Measurements from ENCODE around the gene ABCD3. TPM values are rescaled to one million over a fixed set of nuclear protein-coding genes. Genes with fewer than 3 reads are reported as not detected.

ABCD3 gene
- total RNA-seq, 1 donor from 2014 or later: 25.8 TPM

- Histone ChIP-seq H3K36me3 (ENCODE audit: control insufficient read depth, insufficient read depth, low read length) (no peaks in the 10 kb centered on the region), H3K4me3 (ENCODE audit: low read depth, low read length) (no peak overlapping the region), H3K27me3 (ENCODE audit: control insufficient read depth, insufficient read depth, low read length) (no peaks in the 10 kb centered on the region)
- no peak for TF ChIP-seq CTCF (IDR thresholded peaks at IDR 0.05; ENCODE audit: insufficient read depth, low read length, poor library complexity, severe bottlenecking)
- DNase-seq (ENCODE audit: low read depth): no peak
These were observed 132.6 kb downstream of the ABCD3 start for GRCh38 chr1:94550800-94551241.

- H3K4me3 ChIP-seq (ENCODE audit: low read depth, low read length): no peak overlapping the region
- H3K36me3 ChIP-seq (ENCODE audit: control insufficient read depth, insufficient read depth, low read length): no peaks in the 10 kb centered on the region
- no peaks in the 10 kb centered on the region for H3K27me3 ChIP-seq (ENCODE audit: control insufficient read depth, insufficient read depth, low read length)
- TF ChIP-seq CTCF (IDR thresholded peaks at IDR 0.05; ENCODE audit: insufficient read depth, low read length, poor library complexity, severe bottlenecking): no peak
- no peak for DNase-seq (ENCODE audit: low read depth)
These were observed 133.3 kb downstream of the ABCD3 start for GRCh38 chr1:94551449-94551848.

GRCh38 chr1:94552071-94552586, 133.9 kb downstream of the ABCD3 start:
- TF ChIP-seq CTCF (IDR thresholded peaks at IDR 0.05; ENCODE audit: insufficient read depth, low read length, poor library complexity, severe bottlenecking): no peak
- no peaks in the 10 kb centered on the region for H3K27me3 ChIP-seq (ENCODE audit: control insufficient read depth, insufficient read depth, low read length)
- DNase-seq (ENCODE audit: low read depth): no peak
- no peaks in the 10 kb centered on the region for H3K36me3 ChIP-seq (ENCODE audit: control insufficient read depth, insufficient read depth, low read length)
- no peak overlapping the region for H3K4me3 ChIP-seq (ENCODE audit: low read depth, low read length)

GRCh38 chr1:94553323-94553730, 135.1 kb downstream of the ABCD3 start:
- no peaks in the 10 kb centered on the region for H3K27me3 ChIP-seq (ENCODE audit: control insufficient read depth, insufficient read depth, low read length)
- H3K4me3 ChIP-seq (ENCODE audit: low read depth, low read length): no peak overlapping the region
- H3K36me3 ChIP-seq (ENCODE audit: control insufficient read depth, insufficient read depth, low read length): no peaks in the 10 kb centered on the region
- no peak for TF ChIP-seq CTCF (IDR thresholded peaks at IDR 0.05; ENCODE audit: insufficient read depth, low read length, poor library complexity, severe bottlenecking)
- DNase-seq (ENCODE audit: low read depth): no peak

GRCh38 chr1:94553931-94554330, 135.7 kb downstream of the ABCD3 start:
- TF ChIP-seq CTCF (IDR thresholded peaks at IDR 0.05; ENCODE audit: insufficient read depth, low read length, poor library complexity, severe bottlenecking): no peak
- Histone ChIP-seq H3K4me3 (ENCODE audit: low read depth, low read length) (no peak overlapping the region), H3K36me3 (ENCODE audit: control insufficient read depth, insufficient read depth, low read length) (no peaks in the 10 kb centered on the region), H3K27me3 (ENCODE audit: control insufficient read depth, insufficient read depth, low read length) (no peaks in the 10 kb centered on the region)
- DNase-seq (ENCODE audit: low read depth): no peak

GRCh38 chr1:94554580-94554979, 136.4 kb downstream of the ABCD3 start:
- no peaks in the 10 kb centered on the region for H3K36me3 ChIP-seq (ENCODE audit: control insufficient read depth, insufficient read depth, low read length)
- no peak for TF ChIP-seq CTCF (IDR thresholded peaks at IDR 0.05; ENCODE audit: insufficient read depth, low read length, poor library complexity, severe bottlenecking)
- H3K4me3 ChIP-seq (ENCODE audit: low read depth, low read length): no peak overlapping the region
- no peak for DNase-seq (ENCODE audit: low read depth)
- no peaks in the 10 kb centered on the region for H3K27me3 ChIP-seq (ENCODE audit: control insufficient read depth, insufficient read depth, low read length)

Measured in kidney epithelial cell (primary cell).